Suppressor macrophage (primary cell): ENCODE data around the gene CABCOCO1.
"Not testable (repeated sequence)": the region's sequence is repeated elsewhere in the genome, so short reads cannot be mapped to it uniquely, and the experiment has no call there.

Experiments
- DNase-seq, 4 experiments: peaks; one replicate each; pipeline ENCODE4 v3.0.0-alpha.2; 2020 to 2022

CABCOCO1 gene

DNA sequence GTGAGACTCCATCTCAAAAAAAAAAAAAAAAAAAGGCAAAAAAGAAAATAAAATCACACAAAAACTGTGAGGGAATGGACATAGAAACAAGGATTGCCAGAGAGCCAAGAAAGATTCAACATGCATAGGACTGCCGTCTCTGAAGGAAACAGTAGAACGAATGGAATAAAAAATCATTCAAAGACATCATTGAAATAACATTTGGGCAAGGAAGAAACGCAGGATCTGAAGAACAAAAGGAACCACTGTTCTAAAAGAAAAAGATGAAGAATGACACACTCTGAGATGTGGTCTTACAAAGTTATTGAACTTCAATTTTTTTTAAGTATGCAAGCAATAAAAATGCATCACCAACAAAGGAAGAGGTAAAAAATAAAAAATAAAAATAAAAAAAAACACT is 57.2 kb downstream of the CABCOCO1 start:
- no peak for DNase-seq

DNA sequence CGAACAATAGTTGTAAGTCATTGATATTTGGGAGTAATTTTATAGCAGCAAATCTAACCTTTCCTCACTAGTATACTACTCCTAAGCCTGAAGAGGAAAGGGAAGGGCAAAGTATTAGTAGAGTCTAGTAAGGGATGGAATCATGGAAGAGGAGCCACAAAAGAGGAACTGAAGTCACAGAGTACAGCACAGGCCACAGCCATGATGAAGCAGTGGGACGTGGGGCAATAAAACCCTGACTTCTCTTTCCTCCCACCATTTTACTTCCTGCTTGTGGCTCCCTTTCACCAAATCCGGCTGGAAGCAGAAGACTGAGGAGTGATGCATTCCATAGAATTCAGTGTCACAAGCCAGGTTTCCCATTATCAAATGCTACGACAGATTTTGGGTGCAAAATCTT is 58.7 kb downstream of the CABCOCO1 start:
- peak; percentile 33 to 68 (median 61) for DNase-seq

DNA sequence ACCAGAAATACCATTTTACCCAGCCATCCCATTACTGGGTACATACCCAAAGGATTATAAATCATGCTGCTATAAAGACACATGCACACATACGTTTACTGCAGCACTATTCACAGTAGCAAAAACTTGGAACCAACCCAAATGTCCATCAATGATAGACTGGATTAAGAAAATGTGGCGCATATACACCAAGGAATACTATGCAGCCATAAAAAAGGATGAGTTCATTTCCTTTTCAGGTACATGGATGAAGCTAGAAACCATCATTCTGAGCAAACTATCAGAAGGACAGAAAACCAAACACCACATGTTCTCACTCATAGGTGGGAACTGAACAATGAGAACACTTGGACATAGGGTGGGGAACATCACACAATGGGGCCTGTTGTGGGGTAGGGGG is 62.5 kb downstream of the CABCOCO1 start:
- DNase-seq = not testable (repeated sequence)

DNA sequence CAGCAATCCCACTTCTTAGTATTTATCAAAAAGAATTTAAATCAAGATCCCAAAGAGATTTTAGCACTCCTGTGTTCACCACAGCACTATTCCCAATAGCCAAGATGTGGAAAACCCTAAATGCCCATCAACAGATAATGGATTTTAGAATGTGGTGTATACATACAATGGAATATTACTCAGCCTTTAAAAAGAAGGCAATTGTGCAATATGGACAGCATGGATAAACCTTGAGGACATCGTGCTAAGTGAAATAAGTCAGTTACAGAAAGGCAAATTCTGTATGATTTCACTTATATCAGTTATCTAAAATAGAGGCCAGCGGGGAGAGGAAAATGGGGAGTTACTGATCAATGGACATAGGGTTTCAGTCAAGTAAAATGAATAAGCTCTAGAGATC is 66.9 kb downstream of the CABCOCO1 start:
- DNase-seq = no peak

DNA sequence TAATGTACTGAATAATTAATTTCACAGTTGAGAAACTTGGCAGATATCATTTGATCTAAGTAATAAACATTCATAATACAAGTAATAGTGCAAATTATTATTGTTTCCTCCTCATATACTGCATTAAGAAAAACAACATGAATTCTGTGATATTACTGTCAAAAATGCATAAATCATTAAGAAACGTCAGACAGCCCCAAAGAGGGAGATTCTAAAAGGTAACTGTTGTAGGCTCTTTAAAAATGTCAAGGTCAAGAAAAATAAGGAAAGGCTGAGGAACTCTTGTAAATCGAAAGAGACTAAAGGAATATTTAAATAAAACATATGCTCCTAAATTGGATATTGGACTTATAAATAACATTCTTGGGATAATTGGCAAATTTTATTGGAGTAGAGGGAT is 67.9 kb downstream of the CABCOCO1 start:
- no peak for DNase-seq

DNA sequence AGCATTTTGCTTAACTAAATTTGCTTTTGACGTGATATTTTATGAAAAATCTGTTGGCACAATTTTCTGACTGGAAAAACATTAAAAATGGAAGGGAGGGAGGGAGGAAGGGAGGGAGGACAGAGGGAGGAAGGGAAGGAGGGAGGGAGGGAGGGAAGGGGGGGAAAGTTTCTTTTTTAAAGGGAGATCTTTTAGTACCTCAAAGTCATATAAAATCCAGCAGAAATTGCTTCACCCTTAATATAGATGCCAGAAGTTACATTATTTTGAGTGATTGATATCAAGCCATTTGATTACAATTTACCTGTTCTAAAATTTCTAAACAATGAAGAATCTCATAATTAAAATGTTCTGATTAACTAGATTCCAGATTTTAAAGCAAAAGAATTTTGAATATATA is 68.9 kb downstream of the CABCOCO1 start:
- DNase-seq = no peak

DNA sequence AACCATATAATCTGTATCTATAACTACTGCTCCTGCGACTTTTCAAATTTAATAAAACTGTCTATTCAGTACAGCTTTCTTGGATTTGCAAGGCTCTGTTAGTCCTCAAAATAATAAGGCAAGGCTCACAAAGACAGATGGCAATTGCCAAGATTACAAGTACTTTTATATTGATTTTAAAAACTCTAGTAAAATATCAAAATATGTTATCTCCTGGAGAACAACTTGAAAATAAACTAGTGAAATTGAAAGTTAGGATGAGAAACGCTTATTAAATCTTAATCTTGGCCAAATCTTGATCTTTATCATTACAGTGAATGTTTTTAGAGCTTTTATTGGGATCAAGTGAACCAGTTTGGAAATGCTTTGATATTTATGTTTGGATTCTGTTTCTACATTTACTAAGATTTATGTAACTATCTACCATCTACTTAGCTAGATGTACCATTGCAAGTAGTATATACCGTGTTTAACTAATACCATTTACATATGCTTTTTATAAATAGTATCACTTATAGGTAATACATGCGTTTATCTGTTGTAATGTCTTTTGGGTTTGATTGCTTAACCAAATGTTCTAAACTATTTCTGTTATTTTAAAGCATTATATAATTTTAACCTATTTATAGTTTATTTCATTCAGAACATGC is 70.0 kb downstream of the CABCOCO1 start:
- DNase-seq = no peak

DNA sequence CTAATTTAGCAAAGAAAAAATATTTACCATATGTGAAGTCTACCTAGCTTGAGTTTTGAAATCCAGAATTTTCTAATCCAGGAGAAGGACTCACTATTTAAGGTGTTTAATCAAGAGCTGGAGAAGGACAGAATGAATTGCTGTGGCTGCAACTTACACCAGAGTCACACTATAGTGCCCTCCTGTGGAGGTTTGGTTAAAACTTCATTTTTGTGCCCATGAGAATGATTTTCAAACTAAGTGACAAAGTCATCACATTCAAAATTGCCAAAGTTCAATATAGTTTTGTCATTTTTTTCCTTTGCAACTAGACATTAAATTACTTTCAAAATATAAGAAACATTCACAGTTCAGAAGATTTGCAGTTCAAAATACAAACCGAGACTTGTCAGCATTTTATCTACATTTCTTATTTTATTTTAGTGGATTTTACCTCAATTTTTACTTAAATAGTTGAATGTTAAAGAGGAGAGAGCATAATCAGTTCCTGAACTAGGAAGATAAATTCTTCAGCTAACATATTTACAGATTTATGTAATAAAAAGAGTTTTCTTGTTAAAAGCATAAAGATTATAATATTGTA is 70.7 kb downstream of the CABCOCO1 start:
- DNase-seq = peak; percentile 52 to 77 (median 60)

DNA sequence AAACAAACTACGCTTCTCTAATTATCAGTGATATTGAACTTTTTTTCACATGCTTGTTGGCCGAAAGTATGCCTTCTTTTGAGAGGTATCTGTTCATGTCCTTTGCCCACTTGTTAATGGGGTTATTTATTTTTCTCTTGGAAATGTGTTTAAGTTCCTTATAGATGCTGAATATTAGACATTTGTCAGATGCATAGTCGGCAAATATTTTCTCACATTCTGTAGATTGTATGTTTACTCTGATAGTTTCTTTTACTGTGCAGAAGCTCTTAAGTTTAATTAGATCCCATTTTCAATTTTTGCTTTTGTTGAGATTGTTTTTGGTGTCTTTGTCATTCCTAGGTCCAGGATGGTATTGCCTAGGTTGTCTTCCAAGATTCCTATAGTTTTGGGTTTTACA is 73.2 kb downstream of the CABCOCO1 start:
- no peak for DNase-seq

DNA sequence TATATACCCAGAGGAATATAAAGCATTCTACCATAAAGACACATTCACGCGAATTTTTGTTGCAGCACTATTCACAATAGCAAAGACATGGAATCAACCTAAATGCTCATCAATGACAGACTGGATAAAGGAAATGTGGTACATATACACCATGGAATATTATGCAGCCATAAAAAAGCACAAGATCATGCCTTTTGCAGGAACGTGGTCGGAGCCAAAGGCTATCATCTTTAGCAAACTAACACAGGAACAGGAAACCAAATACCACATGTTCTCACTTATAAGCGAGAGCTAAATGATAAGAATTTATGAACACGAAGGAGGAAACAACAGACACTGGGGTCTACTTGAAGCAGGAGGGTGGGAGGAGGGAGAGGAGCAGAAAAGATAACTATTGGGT is 74.7 kb downstream of the CABCOCO1 start:
- not testable (repeated sequence) for DNase-seq

DNA sequence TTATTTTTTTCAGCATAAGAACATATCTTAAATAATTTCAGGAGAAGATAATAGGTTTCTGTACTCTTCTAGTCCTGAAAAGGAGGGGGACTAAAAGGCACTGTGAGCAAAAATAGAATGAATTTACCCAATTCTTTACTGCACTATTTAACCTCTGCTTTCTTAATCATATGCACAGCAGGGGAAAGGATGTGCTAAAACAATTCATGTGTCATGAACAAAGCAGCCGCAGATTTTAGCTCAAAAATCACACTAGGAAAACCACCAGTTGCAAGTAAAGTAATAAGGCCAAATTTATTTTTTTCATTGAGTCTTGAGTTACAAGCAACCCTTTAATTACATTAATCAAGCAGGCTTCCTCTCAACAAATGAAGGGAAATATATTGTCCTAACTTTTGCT is 80.1 kb downstream of the CABCOCO1 start:
- no peak for DNase-seq

DNA sequence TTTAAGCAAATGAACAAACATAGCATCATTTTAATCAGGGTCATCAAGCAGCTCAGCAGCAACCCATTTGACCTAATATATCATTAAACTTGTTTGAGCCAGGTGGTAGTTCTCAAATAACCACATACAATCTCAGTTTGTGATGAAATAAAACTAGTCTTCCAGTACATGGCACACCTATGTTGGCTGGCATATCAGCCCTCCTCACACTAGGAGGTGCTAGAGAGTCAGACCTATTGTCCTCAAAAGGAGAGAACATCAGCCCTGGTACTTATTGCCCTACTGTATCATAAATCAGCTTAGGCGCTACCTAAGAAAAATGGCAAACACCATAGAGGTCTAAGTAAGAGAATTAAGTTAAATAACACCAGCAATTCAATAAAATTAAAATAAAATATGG is 81.7 kb downstream of the CABCOCO1 start:
- DNase-seq = peak in 3 of 4 experiments; percentile 12 to 33 (median 15)

DNA sequence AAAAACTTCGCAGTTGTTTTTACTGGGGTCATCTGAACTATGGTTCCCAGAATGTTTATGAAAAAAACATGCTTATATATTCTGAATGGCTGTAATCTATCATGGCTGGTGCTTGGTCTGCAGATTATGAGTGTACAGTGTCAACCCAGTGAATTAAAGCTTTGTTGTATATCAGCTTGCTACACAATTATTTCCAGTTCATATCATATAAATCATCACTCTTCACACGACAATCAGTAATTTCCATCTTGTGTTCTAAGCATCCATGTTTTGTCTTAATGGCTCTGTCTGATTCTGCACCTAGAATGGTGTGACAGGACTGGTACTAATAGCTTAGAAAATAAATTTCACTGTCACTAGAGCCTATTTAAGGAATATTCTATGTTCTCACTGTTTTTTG is 83.6 kb downstream of the CABCOCO1 start:
- DNase-seq = no peak

DNA sequence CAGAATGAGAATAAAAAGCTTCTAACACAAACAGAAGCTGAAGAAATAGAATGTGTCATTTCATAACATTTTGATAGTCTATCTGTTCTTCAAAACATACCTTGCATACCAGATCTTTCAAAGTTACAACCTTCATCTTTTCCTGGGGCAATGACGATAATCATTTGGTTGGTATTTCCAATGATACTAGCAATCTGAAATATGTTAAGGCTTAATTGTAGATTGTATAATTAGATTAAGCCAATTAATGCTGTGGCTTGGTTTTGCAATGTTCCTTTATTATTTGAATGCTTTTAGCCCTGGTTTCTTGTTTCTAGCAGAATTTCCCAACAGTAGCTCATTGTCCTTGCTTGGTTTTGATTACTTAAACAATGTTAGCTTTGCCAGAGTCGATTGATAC is 84.6 kb downstream of the CABCOCO1 start:
- no peak for DNase-seq

DNA sequence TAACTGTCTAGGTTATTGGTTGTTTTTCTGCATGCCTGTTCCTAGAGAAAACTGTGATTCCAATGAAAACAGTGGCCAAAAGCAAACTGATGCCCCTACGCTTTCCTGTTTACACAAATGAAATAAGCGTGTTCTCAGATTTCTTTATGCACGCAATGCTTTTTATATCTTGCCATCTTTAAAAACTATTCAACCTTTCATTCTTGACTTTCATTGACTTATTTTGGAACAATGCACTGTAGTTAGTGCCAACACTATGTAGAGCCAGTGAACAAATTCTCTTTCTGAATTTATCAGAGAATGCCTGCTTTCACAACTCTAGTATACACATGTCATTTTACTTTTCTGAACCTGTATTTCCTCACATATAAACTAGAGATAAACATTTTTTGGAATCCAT is 86.6 kb downstream of the CABCOCO1 start:
- DNase-seq = no peak

DNA sequence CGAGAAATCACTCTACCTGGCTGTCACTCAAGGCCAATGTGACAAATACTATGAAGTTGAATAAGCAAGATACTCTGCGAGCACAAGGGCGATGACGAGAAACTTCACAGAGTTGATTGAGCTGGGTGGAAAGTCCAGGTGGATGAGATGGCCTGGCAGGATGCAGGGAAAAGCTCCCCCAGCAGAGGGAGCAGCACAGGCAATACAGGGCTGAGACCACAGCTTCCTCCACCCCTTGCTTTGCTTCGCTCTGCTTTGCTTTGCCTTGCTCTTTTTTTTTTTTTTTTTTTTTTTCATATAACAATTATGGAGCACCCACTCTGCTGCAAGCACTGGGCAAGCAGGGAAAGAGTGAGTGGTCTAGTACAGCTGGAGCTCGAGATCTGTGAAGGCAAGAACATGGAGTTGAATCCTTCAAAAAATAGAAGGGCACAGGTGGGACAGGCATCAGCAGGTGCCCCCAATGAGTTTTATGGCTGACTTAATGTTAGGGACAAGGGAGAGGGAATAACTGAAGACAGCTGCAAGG is 88.3 kb downstream of the CABCOCO1 start:
- peak; percentile 72 to 86 (median 84) for DNase-seq

DNA sequence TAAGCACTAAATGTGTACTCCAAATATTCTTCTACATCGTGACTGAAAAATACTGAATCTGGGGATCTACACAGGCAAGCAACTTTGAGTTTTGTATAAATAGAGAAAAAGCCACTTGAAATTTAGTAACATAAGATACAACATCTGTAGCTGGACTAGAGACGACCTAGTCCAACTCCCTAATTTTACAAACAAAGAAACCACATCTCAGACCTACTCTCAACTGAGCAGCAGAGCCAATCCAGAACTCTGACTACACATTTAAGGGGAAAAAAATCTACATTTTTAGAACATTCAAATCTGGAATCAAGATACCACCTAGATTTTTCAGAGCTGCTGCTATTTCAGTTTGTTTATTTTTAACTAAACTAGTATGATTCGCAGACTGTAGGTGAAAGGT is 88.9 kb downstream of the CABCOCO1 start:
- DNase-seq = no peak

DNA sequence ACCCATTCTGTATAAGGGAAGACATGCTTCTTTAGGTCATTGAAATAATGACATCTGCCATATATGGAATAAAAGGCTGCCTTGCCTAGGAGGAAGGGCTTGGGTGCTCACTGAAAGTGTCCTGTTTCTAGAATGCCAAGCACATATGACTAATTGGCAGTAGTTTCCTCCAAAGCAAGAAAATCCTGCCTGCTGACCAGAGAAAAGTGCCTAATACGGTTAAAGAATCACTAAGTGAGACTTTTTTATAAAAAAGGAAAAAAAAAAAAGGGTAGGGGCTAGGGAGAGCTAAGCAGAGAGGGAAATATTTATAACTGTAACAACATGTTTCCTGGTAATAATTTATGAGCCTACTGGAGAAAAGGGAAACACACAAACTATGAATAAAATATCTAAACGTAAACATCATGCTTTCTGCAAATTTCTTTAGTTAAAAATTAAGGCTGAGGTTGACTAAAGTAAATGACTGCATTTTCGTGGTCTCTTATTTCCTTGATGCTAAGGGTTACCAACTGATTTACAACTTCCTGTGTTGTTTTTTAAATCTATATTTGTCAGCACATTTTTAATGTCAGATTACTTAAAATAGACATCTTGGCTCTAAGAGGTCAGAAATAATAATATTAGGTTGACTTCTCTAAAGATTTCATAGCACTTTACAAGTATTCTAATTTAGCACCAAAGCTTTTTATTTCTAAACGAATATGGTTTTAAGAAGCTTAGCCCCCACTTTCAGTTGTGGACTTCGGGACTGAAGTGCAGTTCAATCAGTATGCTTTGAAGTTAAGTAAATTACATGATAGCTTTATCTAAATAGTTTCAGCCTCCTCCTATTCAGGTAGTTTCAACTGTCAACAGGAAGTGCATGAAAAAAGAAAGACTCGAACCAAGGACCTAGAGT is 89.6 kb downstream of the CABCOCO1 start:
- DNase-seq = peak; percentile 43 to 77 (median 68)

DNA sequence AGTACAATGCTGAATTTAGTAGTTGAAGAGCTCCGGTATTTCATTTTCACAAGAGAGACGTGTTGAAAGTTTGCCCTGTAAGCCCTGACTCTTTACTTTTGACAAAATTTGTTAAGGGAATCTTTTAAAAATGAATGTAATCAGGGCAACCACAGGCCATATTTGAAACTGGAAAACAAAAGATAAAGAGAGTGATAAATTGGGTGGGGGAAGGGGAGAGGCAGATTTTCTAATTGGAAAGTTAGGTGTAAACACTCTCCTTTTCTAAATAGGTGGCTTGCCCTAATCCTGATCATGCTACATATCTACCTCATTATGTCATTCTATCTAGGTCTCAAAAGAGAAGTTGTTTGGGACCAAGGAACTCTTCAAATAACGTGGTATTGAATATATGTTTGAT is 90.7 kb downstream of the CABCOCO1 start:
- DNase-seq = no peak

DNA sequence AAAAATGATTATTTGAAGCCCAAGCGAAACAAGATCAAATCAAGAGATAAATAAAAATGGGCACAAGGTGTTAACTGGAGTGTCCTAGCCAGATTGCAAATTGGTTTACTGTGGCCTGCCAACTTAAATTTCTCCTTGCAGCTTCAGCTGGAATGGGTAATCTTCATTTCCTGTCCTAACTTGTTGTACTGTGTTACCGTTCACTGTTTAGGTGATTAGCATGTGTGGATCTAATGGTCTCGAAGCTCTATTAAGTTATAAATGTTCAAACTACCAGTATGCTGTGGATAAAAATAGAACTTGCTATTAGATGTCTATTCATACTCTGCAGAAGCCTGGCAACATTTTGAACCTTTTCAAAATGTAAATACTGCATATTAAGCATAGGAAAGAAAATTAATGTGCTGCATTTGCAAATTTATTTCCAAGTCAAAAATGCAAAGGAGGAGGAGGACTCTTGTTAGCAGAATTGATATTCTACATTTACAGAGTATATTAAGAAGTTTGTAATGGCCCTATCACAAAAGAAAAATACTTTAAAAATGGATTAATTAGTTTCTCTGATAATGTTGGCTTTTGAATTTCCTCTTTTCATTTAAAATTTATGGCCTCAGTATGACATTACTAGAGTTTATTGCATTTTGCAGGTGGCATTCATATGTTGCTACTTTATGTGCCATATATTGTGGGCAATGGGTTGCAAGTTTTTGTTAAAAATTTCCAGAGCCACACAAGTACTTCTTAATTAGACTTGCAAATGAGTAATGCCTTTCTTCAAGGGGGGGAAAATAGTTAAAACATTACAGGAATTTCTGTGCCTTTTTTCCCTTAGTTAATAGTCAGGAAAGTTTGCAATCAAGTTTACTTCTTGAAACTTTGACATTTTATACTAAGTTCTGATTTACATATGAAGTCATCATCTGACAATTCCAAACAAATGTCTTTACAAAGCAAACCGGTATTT is 92.1 kb downstream of the CABCOCO1 start:
- DNase-seq = no peak

DNA sequence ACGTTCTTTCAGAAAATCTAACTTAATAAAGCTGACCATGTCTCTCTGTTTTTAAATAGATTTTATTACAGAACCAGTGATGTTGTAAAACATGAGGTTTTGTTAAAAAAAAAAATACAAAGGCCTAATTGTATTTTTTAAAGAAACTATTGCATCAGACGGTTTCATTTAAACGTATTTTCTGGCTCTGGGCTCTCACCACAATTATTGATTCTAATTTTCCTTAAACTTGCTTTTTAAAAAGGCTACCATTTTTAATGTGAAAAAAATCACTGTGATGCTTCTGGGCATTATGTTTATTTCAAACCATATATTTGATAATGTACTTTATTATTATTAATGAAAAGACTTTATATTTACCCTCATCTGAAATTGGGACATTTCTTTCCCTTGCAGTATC is 94.3 kb downstream of the CABCOCO1 start:
- DNase-seq = no peak
